ENCODE measurements around the gene KIRREL1.

GRCh38 chr1:158055854-158056253, 62.4 kb downstream of the KIRREL1 start:
- TF ChIP-seq CTCF (conservative IDR thresholded peaks at IDR 0.05; ENCODE audit: low read depth, low read length) (no peak), EZH2 (IDR thresholded peaks at IDR 0.05; ENCODE audit: borderline replicate concordance, low read depth, low read length, poor library complexity, severe bottlenecking) (no peak)
